ENCODE results near the gene LRRC25. TPM values are rescaled to one million over a fixed set of nuclear protein-coding genes. Genes with fewer than 3 reads are reported as not detected.

LRRC25 gene
- total RNA-seq, 1 experiment from 2014 or later, result not detected

DNA sequence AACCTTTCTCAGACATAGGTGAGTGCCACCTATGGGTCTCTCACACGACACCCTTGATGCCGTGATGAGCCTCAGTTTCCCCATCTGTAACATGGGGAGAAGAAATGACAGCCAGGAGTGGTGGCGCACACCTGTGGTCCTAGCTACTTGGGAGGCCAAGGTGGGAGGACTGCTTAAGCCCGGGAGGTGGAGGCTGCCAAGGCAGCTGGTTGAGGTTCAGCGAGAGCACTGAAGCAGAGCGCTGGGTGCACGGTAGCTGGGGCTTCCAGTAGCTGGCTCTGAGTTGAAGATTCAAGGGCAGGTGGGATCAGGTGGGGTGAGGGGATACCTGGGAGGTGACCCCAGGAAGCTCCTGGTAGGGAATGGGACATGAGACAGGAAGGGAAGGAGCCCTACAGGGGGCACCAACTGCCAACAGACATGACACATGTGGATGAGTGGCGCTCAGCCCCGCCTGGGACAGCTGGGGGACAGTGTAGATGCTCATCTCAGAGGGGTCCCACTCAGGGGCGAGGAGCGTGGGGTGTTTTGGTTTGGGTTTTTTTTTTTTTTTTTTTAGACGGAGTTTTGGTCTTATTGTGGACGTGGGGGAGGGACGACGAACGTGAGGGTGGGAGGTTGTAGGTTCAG lies 15.3 kb upstream of the LRRC25 start:
- H4K91ac ChIP-seq (ENCODE audit: insufficient read length, low read depth, low read length), result no peak overlapping the region
- H2BK5ac ChIP-seq (ENCODE audit: insufficient read length, low read length), result no peak overlapping the region
- DNase-seq, result no peak
- H3K79me2 ChIP-seq (ENCODE audit: insufficient read depth, low read length), result no peaks in the 10 kb centered on the region
- no peak overlapping the region for H4K5ac ChIP-seq (ENCODE audit: insufficient read length, low read depth, low read length)
- H3K4me2 ChIP-seq (ENCODE audit: insufficient read depth, insufficient read length, low read length), result no peak overlapping the region
- H4K20me1 ChIP-seq (ENCODE audit: control insufficient read depth, insufficient read depth, insufficient read length), result no peaks in the 10 kb centered on the region
- Mint-ChIP-seq H3K4me3 (peak overlapping the region in 1 of 2 experiments; percentile 54; a peak in 1 of 5 replicates), H3K4me1 (peaks cover 14 to 26% of the 10 kb centered on the region in 2 experiments), H3K27ac (no peak overlapping the region), H3K9me3 (no peaks in the 10 kb centered on the region), H3K27me3 (ENCODE audit: low read depth) (peaks cover 41% of the 10 kb centered on the region), H3K36me3 (ENCODE audit: insufficient read depth in 1 of 3, low read depth in 3 of 3) (no peaks in the 10 kb centered on the region)
- no peak overlapping the region for H3K23ac ChIP-seq (ENCODE audit: insufficient read length, low read depth, low read length)
- H2AFZ ChIP-seq (ENCODE audit: low read length), result no peak overlapping the region
- H2BK15ac ChIP-seq (ENCODE audit: low read depth, low read length), result no peak overlapping the region
- H3K14ac ChIP-seq (ENCODE audit: insufficient read depth, low read length), result no peak overlapping the region; the same call in 1 of the 2 replicates
- no peak overlapping the region for H3K9ac ChIP-seq (ENCODE audit: extremely low read depth, insufficient read length, low read length)
- H3K56ac ChIP-seq (ENCODE audit: insufficient read length, low read depth, low read length), result no peak overlapping the region
- H2AK5ac ChIP-seq (ENCODE audit: insufficient read length, low read length), result no peak overlapping the region
- no peak overlapping the region for H2BK12ac ChIP-seq (ENCODE audit: insufficient read length, low read depth, low read length)
- H3K4ac ChIP-seq (ENCODE audit: low read depth, low read length), result no peak overlapping the region
- WGBS (ENCODE audit: extremely low coverage, insufficient read length, low lambda C conversion rate), result no CpG with 5 or more reads among the region's 16 CpGs
- peaks cover 12% of the 10 kb centered on the region for H3K23me2 ChIP-seq (ENCODE audit: insufficient read length, low read depth, low read length, poor library complexity, severe bottlenecking)
- H2BK20ac ChIP-seq (ENCODE audit: low read depth, low read length, poor library complexity, severe bottlenecking), result no peak overlapping the region
- no peaks in the 10 kb centered on the region; the same call in 1 of the 2 replicates for H3K4me1 ChIP-seq (ENCODE audit: insufficient read depth, low read length)
- H3K18ac ChIP-seq (ENCODE audit: insufficient read length, low read depth, low read length), result no peak overlapping the region
- H3K27ac ChIP-seq (ENCODE audit: insufficient read length, low read depth, low read length), result no peak overlapping the region
- no peaks in the 10 kb centered on the region for H3K27me3 ChIP-seq (ENCODE audit: insufficient read depth, low read length)
- H3T11ph ChIP-seq (ENCODE audit: low read length), result no peak overlapping the region
- no peak overlapping the region for H2BK120ac ChIP-seq (ENCODE audit: low read depth, low read length, poor library complexity, severe bottlenecking)
- no peak; the same call in 2 of the 3 replicates for TF ChIP-seq CTCF (conservative IDR thresholded peaks at IDR 0.05)
- H3K79me1 ChIP-seq (ENCODE audit: insufficient read depth, low read depth, low read length, poor library complexity, severe bottlenecking), result no peaks in the 10 kb centered on the region
- H4K8ac ChIP-seq (replicated peaks; ENCODE audit: insufficient read length, low read depth, low read length), result no peak overlapping the region
- H3K9me3 ChIP-seq (ENCODE audit: control insufficient read depth, low read depth, low read length), result no peaks in the 10 kb centered on the region
